Keratinocyte (primary cell): ENCODE data around the gene FGFR3. TPM values are rescaled to one million over a fixed set of nuclear protein-coding genes. Genes with fewer than 3 reads are reported as not detected.

ENCODE experiments used
- DNase-seq: peaks from one replicate; pipeline ENCODE4 v3.0.0-alpha.2; 2011; ENCODE audit warnings: low read depth, missing footprints, low spot score
- FAIRE-seq: peaks from 2 replicates; lab custom pipeline; 2011; peaks lifted over from hg19 to GRCh38; lab: Jason Lieb, UNC
- H2AFZ ChIP-seq: 2 replicates; pipeline ENCODE4 v1.6.0; 2012; ENCODE audit warnings: low read length, control low read depth, inconsistent platforms; ENCODE audit not compliant: control insufficient read depth
- H3K27ac ChIP-seq: 2 replicates; pipeline ENCODE4 v1.5.1; 2011; ENCODE audit warnings: low read length; ENCODE audit not compliant: control insufficient read depth, insufficient read depth
- H3K27me3 ChIP-seq: 3 replicates; pipeline ENCODE4 v1.6.0; 2011; ENCODE audit warnings: low read length; ENCODE audit not compliant: control insufficient read depth, insufficient read depth; ENCODE audit errors: extremely low read depth
- H3K36me3 ChIP-seq, 2 experiments: 2 replicates in 1 of 2; 3 replicates in 1 of 2; pipeline ENCODE4 v1.5.1; 2011; ENCODE audit warnings: low read length in 2 of 2, mild to moderate bottlenecking in 1 of 2; ENCODE audit not compliant: control insufficient read depth in 2 of 2, insufficient read depth in 2 of 2; ENCODE audit errors: extremely low read depth in 1 of 2
- H3K4me1 ChIP-seq: 3 replicates; pipeline ENCODE4 v1.5.1; 2011; ENCODE audit warnings: low read length; ENCODE audit not compliant: control insufficient read depth, insufficient read depth; ENCODE audit errors: extremely low read depth
- H3K4me2 ChIP-seq: 3 replicates; pipeline ENCODE4 v1.6.0; 2011; ENCODE audit warnings: low read depth, low read length; ENCODE audit not compliant: control insufficient read depth, insufficient read depth; ENCODE audit errors: extremely low read depth
- H3K4me3 ChIP-seq, 3 experiments: fragments of 200-600 bp in 1 of 3; sonication (generic) in 1 of 3; 2 replicates in 2 of 3; 3 replicates in 1 of 3; pipeline ENCODE4 v1.5.1; 2011 to 2016; ENCODE audit warnings: low read length in 3 of 3, mild to moderate bottlenecking in 3 of 3, control low read depth in 2 of 3, inconsistent platforms in 1 of 3, low read depth in 1 of 3, mixed read lengths in 1 of 3, mixed run types in 1 of 3, moderate library complexity in 1 of 3; ENCODE audit not compliant: control insufficient read depth in 2 of 3, insufficient read depth in 2 of 3; ENCODE audit errors: extremely low read depth in 1 of 3
- H3K79me2 ChIP-seq: 2 replicates; pipeline ENCODE4 v1.6.0; 2012; ENCODE audit warnings: low read length; ENCODE audit not compliant: control insufficient read depth, insufficient read depth
- H3K9ac ChIP-seq: 3 replicates; pipeline ENCODE4 v1.6.0; 2011; ENCODE audit warnings: low read length; ENCODE audit not compliant: control insufficient read depth, insufficient read depth; ENCODE audit errors: extremely low read depth
- H3K9me1 ChIP-seq: 3 replicates; pipeline ENCODE4 v1.6.0; 2011; ENCODE audit warnings: low read length; ENCODE audit not compliant: control insufficient read depth, insufficient read depth; ENCODE audit errors: extremely low read depth
- H3K9me3 ChIP-seq: 2 replicates; pipeline ENCODE4 v1.5.1; 2012; ENCODE audit warnings: low read depth, low read length; ENCODE audit not compliant: control insufficient read depth
- H4K20me1 ChIP-seq: 3 replicates; pipeline ENCODE4 v1.6.0; 2011; ENCODE audit warnings: low read length; ENCODE audit not compliant: control insufficient read depth, insufficient read depth; ENCODE audit errors: extremely low read depth
- CTCF ChIP-seq, 3 experiments: IDR thresholded peaks in 1 of 3; conservative IDR thresholded peaks in 1 of 3; optimal IDR thresholded peaks in 1 of 3; 2 replicates in 2 of 3; 3 replicates in 1 of 3; pipeline versions ENCODE3 to v1.5.1; 2011; ENCODE audit warnings: low read length in 3 of 3, mild to moderate bottlenecking in 3 of 3, moderate library complexity in 2 of 3, control low read depth in 1 of 3, inconsistent platforms in 1 of 3; ENCODE audit not compliant: insufficient read depth in 2 of 3; ENCODE audit errors: extremely low read depth in 1 of 3
- EZH2 ChIP-seq: IDR thresholded peaks from one replicate; pipeline ENCODE4 v1.6.1; 2012; ENCODE audit warnings: inconsistent platforms, mild to moderate bottlenecking, low read length, moderate library complexity
- dilution Hi-C: fragments of 300-500 bp; cut with MboI; formaldehyde crosslinking; loops from one replicate; pipeline ENCODE4 v1.7.0; 2020; ENCODE audit warnings: low sequenced_read_pairs; ENCODE audit not compliant: extremely low pct_ligation_motif_present
- polyA plus RNA-seq, 5 experiments: library from polyadenylated mRNA; depleted of rRNA in 3 of 5; stranded (reverse) in 3 of 5; stranded (forward) in 1 of 5; unstranded in 1 of 5; fragments of >200 nt; gene quantifications; 1 replicate in 1 of 5; 2 replicates in 3 of 5; 3 replicates in 1 of 5; pipeline versions ENCODE4 v1.2.1 to v1.2.3, GENCODE V29; 2011 to 2012; ENCODE audit warnings: missing spikeins in 2 of 5, low read depth in 1 of 5, low replicate concordance in 1 of 5

FGFR3 gene
- polyA plus RNA-seq, 1 donor (not counting 4 experiments of a cell fraction or from before 2014, with no cell fraction given), result 45.2 TPM

GRCh38 chr4:1815096-1815996, 22.3 kb downstream of the FGFR3 start:
- TF ChIP-seq EZH2 (no peak), CTCF (optimal IDR thresholded peaks at IDR 0.05 in 1 of 3, IDR thresholded peaks at IDR 0.05 in 1 of 3, conservative IDR thresholded peaks at IDR 0.05 in 1 of 3; ENCODE audit: extremely low read depth in 1 of 3, insufficient read depth in 2 of 3, low read length in 3 of 3) (no peak)
- Histone ChIP-seq H3K9ac (no peak overlapping the region), H4K20me1 (peaks cover 3% of the 10 kb centered on the region), H3K4me2 (no peak overlapping the region), H3K9me3 (no peaks in the 10 kb centered on the region), H3K79me2 (no peaks in the 10 kb centered on the region), H3K36me3 (peaks cover 38 to 49% of the 10 kb centered on the region in 2 experiments), H3K9me1 (no peaks in the 10 kb centered on the region), H3K27me3 (no peaks in the 10 kb centered on the region), H3K4me1 (no peaks in the 10 kb centered on the region), H3K4me3 (no peak overlapping the region), H2AFZ (no peak overlapping the region), H3K27ac (no peak overlapping the region)
- DNase-seq (no peak), FAIRE-seq (no peak)
- dilution Hi-C loops, result no loop called here

- H3K4me3 ChIP-seq, result no peak overlapping the region
- peaks cover 3% of the 10 kb centered on the region for H4K20me1 ChIP-seq
- dilution Hi-C loops, result no loop called here
- H3K4me2 ChIP-seq, result no peak overlapping the region
- H2AFZ ChIP-seq, result no peak overlapping the region
- H3K27ac ChIP-seq, result no peak overlapping the region
- peaks cover 37 to 42% of the 10 kb centered on the region in 2 experiments for H3K36me3 ChIP-seq
- H3K9me3 ChIP-seq, result no peaks in the 10 kb centered on the region
- DNase-seq, result no peak
- H3K79me2 ChIP-seq, result no peaks in the 10 kb centered on the region
- H3K27me3 ChIP-seq, result no peaks in the 10 kb centered on the region
- H3K4me1 ChIP-seq, result no peaks in the 10 kb centered on the region
- H3K9ac ChIP-seq, result no peak overlapping the region
- H3K9me1 ChIP-seq, result no peaks in the 10 kb centered on the region
- no peak for FAIRE-seq
- TF ChIP-seq CTCF (optimal IDR thresholded peaks at IDR 0.05 in 1 of 3, IDR thresholded peaks at IDR 0.05 in 1 of 3, conservative IDR thresholded peaks at IDR 0.05 in 1 of 3; ENCODE audit: extremely low read depth in 1 of 3, insufficient read depth in 2 of 3, low read length in 3 of 3) (no peak), EZH2 (no peak)
Measured at GRCh38 chr4:1815997-1816860, 23.1 kb downstream of the FGFR3 start.
